Nephron (organoid): ENCODE measurements around the gene ZBP1.

Experiments used
- H3K27ac Mint-ChIP-seq, 3 experiments: 2 replicates each; pipeline ENCODE4 v1.8.0; 2020; ENCODE audit warnings: mixed read lengths in 3 of 3, mild to moderate bottlenecking in 2 of 3, moderate library complexity in 1 of 3
- H3K27me3 Mint-ChIP-seq: 2 replicates; pipeline ENCODE4 v1.8.0; 2021; ENCODE audit warnings: low read depth, mild to moderate bottlenecking, moderate library complexity, mixed read lengths
- H3K36me3 Mint-ChIP-seq: 2 replicates; pipeline ENCODE4 v1.8.0; 2020; ENCODE audit warnings: low read depth, mixed read lengths
- H3K4me1 Mint-ChIP-seq: 2 replicates; pipeline ENCODE4 v1.8.0; 2020; ENCODE audit warnings: mixed read lengths
- H3K4me3 Mint-ChIP-seq, 3 experiments: 2 replicates each; pipeline ENCODE4 v1.8.0; 2020; ENCODE audit warnings: mild to moderate bottlenecking in 3 of 3, mixed read lengths in 3 of 3, moderate library complexity in 2 of 3
- H3K9me3 Mint-ChIP-seq: 2 replicates; pipeline ENCODE4 v1.8.0; 2020; ENCODE audit warnings: mixed read lengths
- TF ChIP-seq, protein P1 (sequence below), 3 experiments: fragments of 200-600 bp; sonication (generic); IDR thresholded peaks; one replicate each; pipeline ENCODE4 v1.5.0; 2021; ENCODE audit warnings: antibody characterized with exemption in 3 of 3; ENCODE audit not compliant: unreplicated experiment in 3 of 3

The ZBP1 gene

GRCh38 chr20:57589728-57590484 lies 30.3 kb downstream of the ZBP1 start:
- Mint-ChIP-seq H3K4me3 (no peak overlapping the region), H3K4me1 (peaks cover 19% of the 10 kb centered on the region), H3K27ac (peak overlapping the region in 1 of 3 experiments; percentile 92), H3K27me3 (peaks cover 15% of the 10 kb centered on the region), H3K9me3 (peaks cover 8% of the 10 kb centered on the region), H3K36me3 (no peaks in the 10 kb centered on the region)
- TF ChIP-seq, protein P1, sequence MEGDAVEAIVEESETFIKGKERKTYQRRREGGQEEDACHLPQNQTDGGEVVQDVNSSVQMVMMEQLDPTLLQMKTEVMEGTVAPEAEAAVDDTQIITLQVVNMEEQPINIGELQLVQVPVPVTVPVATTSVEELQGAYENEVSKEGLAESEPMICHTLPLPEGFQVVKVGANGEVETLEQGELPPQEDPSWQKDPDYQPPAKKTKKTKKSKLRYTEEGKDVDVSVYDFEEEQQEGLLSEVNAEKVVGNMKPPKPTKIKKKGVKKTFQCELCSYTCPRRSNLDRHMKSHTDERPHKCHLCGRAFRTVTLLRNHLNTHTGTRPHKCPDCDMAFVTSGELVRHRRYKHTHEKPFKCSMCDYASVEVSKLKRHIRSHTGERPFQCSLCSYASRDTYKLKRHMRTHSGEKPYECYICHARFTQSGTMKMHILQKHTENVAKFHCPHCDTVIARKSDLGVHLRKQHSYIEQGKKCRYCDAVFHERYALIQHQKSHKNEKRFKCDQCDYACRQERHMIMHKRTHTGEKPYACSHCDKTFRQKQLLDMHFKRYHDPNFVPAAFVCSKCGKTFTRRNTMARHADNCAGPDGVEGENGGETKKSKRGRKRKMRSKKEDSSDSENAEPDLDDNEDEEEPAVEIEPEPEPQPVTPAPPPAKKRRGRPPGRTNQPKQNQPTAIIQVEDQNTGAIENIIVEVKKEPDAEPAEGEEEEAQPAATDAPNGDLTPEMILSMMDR (IDR thresholded peaks at IDR 0.05; ENCODE audit: unreplicated experiment in 3 of 3): no peak

- no peaks in the 10 kb centered on the region for H3K36me3 Mint-ChIP-seq
- peaks cover 21% of the 10 kb centered on the region for H3K27me3 Mint-ChIP-seq
- no peak overlapping the region for H3K4me3 Mint-ChIP-seq
- peaks cover 8% of the 10 kb centered on the region for H3K9me3 Mint-ChIP-seq
- TF ChIP-seq, protein P1 (IDR thresholded peaks at IDR 0.05; ENCODE audit: unreplicated experiment in 3 of 3): no peak
- peak overlapping the region in 1 of 3 experiments; percentile 92 for H3K27ac Mint-ChIP-seq
- peaks cover 21% of the 10 kb centered on the region for H3K4me1 Mint-ChIP-seq
Measured at GRCh38 chr20:57589123-57589727, 31.0 kb downstream of the ZBP1 start.

- no peak overlapping the region for H3K27ac Mint-ChIP-seq
- H3K4me1 Mint-ChIP-seq: peaks cover 20% of the 10 kb centered on the region
- H3K27me3 Mint-ChIP-seq: peaks cover 23% of the 10 kb centered on the region
- H3K9me3 Mint-ChIP-seq: peaks cover 8% of the 10 kb centered on the region
- H3K4me3 Mint-ChIP-seq: no peak overlapping the region
- no peaks in the 10 kb centered on the region for H3K36me3 Mint-ChIP-seq
- TF ChIP-seq, protein P1 (IDR thresholded peaks at IDR 0.05; ENCODE audit: unreplicated experiment in 3 of 3): no peak
Measured at GRCh38 chr20:57588596-57588995, 31.6 kb downstream of the ZBP1 start.

GRCh38 chr20:57587989-57588377 lies 32.2 kb downstream of the ZBP1 start:
- TF ChIP-seq, protein P1 (IDR thresholded peaks at IDR 0.05; ENCODE audit: unreplicated experiment in 3 of 3): no peak
- H3K27me3 Mint-ChIP-seq: peaks cover 25% of the 10 kb centered on the region
- no peak overlapping the region for H3K27ac Mint-ChIP-seq
- H3K4me1 Mint-ChIP-seq: peaks cover 22% of the 10 kb centered on the region
- no peaks in the 10 kb centered on the region for H3K36me3 Mint-ChIP-seq
- no peak overlapping the region for H3K4me3 Mint-ChIP-seq
- H3K9me3 Mint-ChIP-seq: peaks cover 8% of the 10 kb centered on the region

DNA sequence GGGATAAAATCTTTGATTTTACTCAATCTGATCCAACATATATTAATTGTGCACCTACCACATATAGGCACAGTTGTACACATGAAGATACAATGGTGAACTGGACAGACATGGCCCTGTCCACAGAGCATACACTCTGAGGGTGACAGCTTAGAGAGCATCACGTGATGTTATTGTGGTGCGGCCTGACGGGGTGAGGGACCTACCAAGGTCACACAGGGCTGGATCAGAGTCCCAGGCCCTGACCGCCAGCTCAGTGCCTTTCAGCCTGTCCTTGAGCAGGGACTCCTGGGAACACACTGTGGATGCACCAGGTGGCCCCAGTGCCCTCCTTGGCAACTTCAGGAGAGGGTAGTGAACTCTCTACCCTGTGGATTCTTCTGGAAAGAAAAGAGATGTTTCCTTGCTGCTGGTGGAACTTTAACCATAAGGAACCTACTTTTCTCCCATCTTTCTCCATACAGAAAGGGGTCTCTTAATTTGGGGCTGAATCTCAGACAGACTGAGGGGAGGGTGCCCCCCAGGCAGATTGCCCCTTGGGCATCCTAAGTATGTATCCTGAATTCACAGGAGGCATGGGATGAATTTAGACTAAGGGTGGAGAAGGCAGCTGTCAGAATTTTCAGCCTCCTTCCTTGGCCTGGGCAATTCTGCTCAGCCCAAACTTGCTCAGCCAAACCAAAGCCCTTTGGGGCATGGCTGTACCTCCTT lies 32.8 kb downstream of the ZBP1 start:
- no peaks in the 10 kb centered on the region for H3K36me3 Mint-ChIP-seq
- H3K4me3 Mint-ChIP-seq: no peak overlapping the region
- peak overlapping the region in 1 of 3 experiments; percentile 68 for H3K27ac Mint-ChIP-seq
- peaks cover 8% of the 10 kb centered on the region for H3K9me3 Mint-ChIP-seq
- TF ChIP-seq, protein P1 (IDR thresholded peaks at IDR 0.05; ENCODE audit: unreplicated experiment in 3 of 3): no peak
- H3K27me3 Mint-ChIP-seq: peaks cover 31% of the 10 kb centered on the region
- peaks cover 27% of the 10 kb centered on the region for H3K4me1 Mint-ChIP-seq
